WI38 (cell line): ENCODE data around the gene PYGB.
"Not testable (repeated sequence)": the region's sequence is repeated elsewhere in the genome, so short reads cannot be mapped to it uniquely, and the experiment has no call there.

ENCODE experiments used
- H3K4me3 ChIP-seq: 2 replicates; pipeline ENCODE4 v1.5.1; 2011; ENCODE audit warnings: low read depth, mild to moderate bottlenecking, control low read depth, low read length
- TF ChIP-seq, protein P1 (sequence below): IDR thresholded peaks from 2 replicates; pipeline ENCODE4 v1.5.1; 2012; ENCODE audit warnings: low read depth, mild to moderate bottlenecking, control low read depth, low read length

The PYGB gene

DNA sequence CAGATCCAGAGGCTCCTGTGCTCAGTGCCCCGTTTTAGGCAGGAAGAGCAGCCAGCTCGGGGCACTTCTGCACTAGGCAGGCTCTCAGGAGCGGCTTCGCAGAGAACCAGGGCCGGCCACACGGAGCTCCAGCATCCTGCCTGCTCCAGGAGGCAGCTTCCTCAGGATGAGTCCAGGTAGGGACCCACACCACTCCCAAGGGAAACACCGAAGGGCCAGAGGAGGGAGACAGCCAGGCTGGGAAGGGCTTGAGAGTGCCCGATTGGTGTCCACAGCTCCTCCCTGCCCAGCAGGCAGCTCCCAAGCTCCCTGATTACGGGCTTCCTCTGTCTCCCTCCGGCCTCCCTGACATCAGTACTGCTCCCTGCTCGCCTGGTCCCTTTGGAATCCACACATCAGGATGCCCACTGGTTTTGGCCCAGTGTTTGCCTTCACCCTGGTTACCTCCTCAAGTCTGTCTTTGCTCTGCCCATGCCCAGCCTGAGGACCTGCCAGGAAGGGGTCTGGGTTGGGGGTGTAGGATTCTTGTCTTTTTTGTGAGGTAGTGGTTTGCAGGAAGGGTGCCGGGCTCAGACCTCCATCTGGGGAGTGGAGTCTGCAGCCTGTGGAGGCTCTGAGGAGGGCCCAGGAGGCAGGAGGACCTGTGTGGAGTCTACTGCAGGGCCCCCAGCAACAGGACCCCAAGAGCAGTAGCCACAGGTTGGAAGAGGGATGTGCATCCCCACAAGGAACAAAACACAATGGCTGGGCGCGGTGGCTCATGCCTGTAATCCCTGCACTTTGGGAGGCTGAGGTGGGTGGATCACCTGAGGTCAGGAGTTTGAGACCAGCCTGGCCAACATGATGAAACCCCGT, 11.2 kb upstream of the PYGB start:
- TF ChIP-seq, protein P1, sequence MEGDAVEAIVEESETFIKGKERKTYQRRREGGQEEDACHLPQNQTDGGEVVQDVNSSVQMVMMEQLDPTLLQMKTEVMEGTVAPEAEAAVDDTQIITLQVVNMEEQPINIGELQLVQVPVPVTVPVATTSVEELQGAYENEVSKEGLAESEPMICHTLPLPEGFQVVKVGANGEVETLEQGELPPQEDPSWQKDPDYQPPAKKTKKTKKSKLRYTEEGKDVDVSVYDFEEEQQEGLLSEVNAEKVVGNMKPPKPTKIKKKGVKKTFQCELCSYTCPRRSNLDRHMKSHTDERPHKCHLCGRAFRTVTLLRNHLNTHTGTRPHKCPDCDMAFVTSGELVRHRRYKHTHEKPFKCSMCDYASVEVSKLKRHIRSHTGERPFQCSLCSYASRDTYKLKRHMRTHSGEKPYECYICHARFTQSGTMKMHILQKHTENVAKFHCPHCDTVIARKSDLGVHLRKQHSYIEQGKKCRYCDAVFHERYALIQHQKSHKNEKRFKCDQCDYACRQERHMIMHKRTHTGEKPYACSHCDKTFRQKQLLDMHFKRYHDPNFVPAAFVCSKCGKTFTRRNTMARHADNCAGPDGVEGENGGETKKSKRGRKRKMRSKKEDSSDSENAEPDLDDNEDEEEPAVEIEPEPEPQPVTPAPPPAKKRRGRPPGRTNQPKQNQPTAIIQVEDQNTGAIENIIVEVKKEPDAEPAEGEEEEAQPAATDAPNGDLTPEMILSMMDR: no peak
- H3K4me3 ChIP-seq: no peak overlapping the region

DNA sequence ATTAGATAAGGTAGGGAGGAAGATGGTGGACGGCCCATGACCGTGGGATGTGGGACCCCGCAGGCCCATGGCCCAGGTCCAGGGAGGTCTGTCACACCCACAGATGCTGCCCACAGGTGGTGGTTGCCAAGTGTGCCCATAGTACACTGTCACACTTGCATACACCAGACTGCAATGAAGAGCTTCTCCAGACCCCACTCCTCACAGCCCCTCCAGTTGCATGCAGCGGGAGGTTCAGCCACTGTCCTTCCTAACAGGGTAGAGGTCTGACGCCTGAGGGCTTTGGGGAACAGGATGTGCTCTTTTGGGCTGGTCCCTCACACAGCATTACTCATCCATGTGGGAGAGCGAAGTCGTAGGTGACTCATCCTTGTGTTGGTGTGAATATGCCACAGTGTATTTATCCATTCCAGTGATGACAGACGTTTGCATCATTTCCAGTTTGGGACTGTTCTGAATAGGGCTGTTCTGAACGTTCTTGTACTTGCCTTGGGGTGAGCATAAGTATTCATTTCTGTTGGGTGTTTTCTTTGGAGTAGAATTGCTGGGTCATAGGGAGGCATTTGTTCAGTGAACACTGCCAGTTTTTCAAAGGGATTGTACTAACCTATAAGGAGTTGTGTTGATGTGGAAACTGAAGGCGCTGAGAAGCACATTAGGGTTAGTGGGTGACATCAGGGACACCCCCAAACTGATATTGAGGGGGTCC, 10.1 kb upstream of the PYGB start:
- TF ChIP-seq, protein P1: no peak
- H3K4me3 ChIP-seq: no peak overlapping the region

DNA sequence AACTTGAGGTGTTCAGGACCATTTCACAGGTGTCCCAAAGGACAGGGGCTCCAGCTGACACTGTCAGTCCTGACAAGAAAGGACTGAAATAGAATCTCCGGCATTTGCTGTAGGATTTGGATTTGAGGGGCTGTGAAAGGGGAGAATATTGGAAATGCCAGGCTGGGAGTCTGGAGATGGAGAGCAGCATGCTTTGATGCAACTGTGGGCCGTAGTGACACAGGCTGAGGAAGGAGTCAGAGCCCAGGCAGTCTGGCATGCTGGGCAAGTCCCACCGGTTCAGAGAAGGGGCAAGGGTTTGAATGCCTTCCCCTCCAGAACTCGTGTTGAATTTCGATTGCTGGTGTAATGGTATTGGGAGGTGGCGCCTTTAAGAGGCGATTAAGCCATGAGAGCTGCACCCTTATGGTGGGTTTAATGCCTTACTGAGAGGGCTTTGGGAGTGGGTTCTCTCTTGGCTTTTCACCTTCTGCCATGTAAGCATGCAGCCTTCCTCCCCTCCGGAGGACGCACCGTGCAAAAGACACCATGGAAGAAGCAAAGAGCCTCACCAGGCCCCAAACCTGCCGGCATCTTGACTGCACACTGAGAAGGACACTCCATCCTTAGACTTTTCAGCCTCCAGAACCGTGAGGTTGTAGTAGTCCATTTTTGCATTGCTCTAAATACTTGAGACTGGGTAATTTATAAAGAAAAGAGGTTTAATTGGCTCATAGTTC, 9.4 kb upstream of the PYGB start:
- H3K4me3 ChIP-seq: no peak overlapping the region
- TF ChIP-seq, protein P1: no peak

DNA sequence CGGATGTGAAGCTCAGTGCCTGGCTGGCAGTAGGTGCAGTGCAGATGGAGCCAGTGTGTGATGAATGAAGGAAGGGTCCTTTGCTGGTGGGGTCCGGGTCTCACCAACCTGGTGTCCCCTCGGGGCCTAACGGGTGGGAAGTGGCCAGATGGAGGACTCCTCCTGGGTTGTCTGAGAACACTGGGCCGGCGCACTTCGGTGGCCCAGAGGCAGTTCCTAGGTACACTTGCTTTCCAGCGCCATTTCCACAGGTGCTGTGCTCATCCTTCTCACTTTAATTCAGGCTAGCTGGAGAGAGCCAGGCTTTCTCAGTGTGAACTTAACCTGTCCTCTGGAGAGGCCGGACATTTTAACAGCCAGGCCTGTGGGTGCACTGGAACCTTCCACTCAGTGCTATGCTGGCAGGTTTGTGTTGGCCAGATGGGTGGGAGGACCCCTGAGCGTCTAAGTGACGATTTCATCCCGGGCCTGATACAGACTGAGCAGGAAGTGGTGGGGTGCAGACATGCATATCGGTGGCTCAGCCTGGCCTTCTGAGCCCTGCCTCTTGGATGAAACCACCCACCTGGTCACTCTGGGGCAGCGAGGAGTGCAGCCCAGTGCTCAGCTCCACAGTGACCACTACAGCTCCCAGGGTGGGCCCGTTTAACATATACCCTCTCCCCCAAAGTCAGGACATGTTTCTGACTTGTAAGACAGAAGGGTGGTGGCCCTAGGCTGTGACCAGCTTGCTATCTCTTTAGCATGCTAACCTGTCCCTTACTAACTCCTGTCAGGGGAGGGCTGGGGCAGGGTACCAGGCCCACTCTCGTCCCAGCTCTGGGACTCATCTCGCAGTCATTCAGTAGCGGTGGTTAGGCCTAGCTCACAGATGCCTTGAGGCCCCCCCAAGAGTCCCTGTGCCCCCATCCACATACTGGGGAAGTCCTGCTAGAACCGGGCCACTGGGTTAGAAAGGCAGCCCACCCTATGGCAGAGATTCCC, 8.2 kb upstream of the PYGB start:
- TF ChIP-seq, protein P1: no peak

DNA sequence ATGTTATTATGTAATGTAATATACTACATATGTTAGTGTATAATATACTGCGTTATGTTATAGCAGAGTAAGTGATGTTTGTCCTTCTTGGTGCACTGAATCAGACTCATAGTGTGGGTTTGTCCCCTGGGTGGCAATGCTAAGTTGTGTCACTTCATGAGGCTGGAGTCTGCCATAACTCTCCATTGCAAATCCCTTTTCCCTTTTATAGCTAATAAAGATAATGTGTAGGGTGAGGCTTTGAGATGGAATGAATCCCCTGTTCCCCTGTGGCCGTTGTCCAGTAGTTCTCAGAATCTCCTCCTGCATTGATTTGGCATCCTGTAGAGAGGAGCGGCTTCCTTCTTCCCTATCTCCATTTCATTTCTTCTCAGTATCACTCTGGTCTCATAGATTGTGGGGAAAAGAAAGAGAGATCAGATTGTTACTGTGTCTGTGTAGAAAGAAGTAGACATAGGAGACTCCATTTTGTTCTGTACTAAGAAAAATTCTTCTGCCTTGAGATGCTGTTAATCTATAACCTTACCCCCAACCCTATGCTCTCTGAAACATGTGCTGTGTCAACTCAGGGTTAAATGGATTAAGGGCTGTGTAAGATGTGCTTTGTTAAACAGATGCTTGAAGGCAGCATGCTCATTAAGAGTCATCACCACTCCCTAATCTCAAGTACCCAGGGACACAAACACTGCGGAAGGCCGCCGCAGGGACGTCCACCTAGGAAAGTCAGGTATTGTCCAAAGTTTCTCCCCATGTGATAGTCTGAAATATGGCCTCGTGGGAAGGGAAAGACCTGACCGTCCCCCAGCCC, 6.8 kb upstream of the PYGB start:
- not testable (repeated sequence) for H3K4me3 ChIP-seq

More for the DNA sequence above, 8.2 kb upstream of the PYGB start:
- no peak overlapping the region for H3K4me3 ChIP-seq

DNA sequence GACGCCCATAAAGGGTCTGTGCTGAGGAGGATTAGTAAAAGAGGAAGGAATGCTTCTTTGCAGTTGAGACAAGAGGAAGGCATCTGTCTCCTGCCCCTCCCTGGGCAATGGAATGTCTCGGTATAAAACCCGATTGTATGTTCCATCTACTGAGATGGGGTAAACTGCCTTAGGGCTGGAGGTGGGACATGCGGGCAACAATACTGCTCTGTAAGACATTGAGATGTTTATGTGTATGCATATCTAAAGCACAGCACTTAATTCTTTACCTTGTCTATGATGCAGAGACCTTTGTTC, 6.3 kb upstream of the PYGB start:
- H3K4me3 ChIP-seq: not testable (repeated sequence)

DNA sequence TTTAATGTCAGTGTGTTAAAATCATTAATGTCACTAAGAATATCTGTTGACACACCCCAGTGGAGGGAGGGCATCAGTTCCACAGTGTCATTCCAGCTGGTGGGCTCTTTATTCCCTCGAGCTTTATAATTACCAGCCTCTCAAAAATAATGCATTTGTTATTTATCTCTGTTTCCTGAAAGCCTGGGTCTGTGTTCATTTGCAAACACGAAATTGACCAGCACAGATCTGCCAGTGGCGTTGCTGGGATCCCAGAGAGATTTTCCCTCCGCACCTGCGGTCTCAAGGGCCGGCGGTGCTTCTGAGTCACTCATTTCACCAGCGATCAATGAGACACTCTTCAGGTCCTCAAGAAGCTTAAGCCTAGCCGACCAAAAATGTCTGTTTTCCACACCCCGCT, 5.7 kb upstream of the PYGB start:
- H3K4me3 ChIP-seq: no peak overlapping the region
- TF ChIP-seq, protein P1: no peak
